Vagina (tissue), 2 donors: ENCODE results near the gene OR4F15. TPM values are rescaled to one million over a fixed set of nuclear protein-coding genes. Genes with fewer than 3 reads are reported as not detected.

ENCODE experiments used
- DNase-seq, 2 donors: peaks; one replicate each; pipeline ENCODE4 v3.0.0-alpha.2; 2017; ENCODE audit errors: extremely low spot score in 2 of 2
- H3K27ac ChIP-seq: fragments of 200-600 bp; sonication (generic); one replicate; pipeline ENCODE4 v1.5.1; 2019
- H3K27me3 ChIP-seq: fragments of 200-600 bp; sonication (generic); one replicate; pipeline ENCODE4 v1.5.1; 2019
- H3K36me3 ChIP-seq, 2 donors: fragments of 200-600 bp; sonication (generic); one replicate each; pipeline ENCODE4 v1.5.1; 2017 to 2019
- H3K4me1 ChIP-seq: fragments of 200-600 bp; sonication (generic); one replicate; pipeline ENCODE4 v1.5.1; 2019
- H3K4me3 ChIP-seq, 2 donors: fragments of 200-600 bp; sonication (generic); 1 replicate in 1 of 2; 2 replicates in 1 of 2; pipeline ENCODE4 v1.5.1; 2016 to 2019
- H3K9me3 ChIP-seq: fragments of 200-600 bp; sonication (generic); one replicate; pipeline ENCODE4 v1.5.1; 2019
- CTCF ChIP-seq, 3 experiments: fragments of 450-650 bp in 2 of 3; fragments of 200-600 bp in 1 of 3; sonication (generic) in 1 of 3; IDR thresholded peaks; one replicate each; pipeline ENCODE4 v1.5.1; 2017 to 2019; ENCODE audit warnings: antibody characterized with exemption in 3 of 3, mild to moderate bottlenecking in 2 of 3, moderate library complexity in 2 of 3
- POLR2A ChIP-seq, 2 donors: fragments of 450-650 bp; IDR thresholded peaks; one replicate each; pipeline ENCODE4 v1.6.1; 2017; ENCODE audit warnings: antibody characterized with exemption in 2 of 2, mild to moderate bottlenecking in 2 of 2, moderate library complexity in 2 of 2
- POLR2AphosphoS5 ChIP-seq, 2 donors: sonication (generic); formaldehyde crosslinking; IDR thresholded peaks; one replicate each; pipeline ENCODE4 v1.9.0; 2017; ENCODE audit warnings: antibody characterized with exemption in 2 of 2, mild to moderate bottlenecking in 2 of 2, low read depth in 1 of 2; ENCODE audit not compliant: insufficient read depth in 1 of 2
- intact Hi-C: fragments of 100-400 bp; cut with DNase I; formaldehyde crosslinking; loops from one replicate; pipeline ENCODE4 v1.15.1; 2023
- total RNA-seq: library from RNA; depleted of rRNA; stranded (reverse); fragments of >200 nt; gene quantifications from one replicate; pipeline ENCODE4 v1.2.3, GENCODE V29; 2016

OR4F15 gene
- total RNA-seq, 1 donor from 2014 or later, result not detected

- intact Hi-C loops, result no loop called here
- no peak overlapping the region for H3K4me3 ChIP-seq
- no peak overlapping the region for H3K27ac ChIP-seq
- H3K36me3 ChIP-seq, result no peaks in the 10 kb centered on the region
- H3K9me3 ChIP-seq, result no peaks in the 10 kb centered on the region
- DNase-seq, result no peak
- TF ChIP-seq POLR2AphosphoS5 (IDR thresholded peaks at IDR 0.05; ENCODE audit: insufficient read depth in 1 of 2, low read depth in 1 of 2) (no peak), POLR2A (IDR thresholded peaks at IDR 0.05) (no peak), CTCF (IDR thresholded peaks at IDR 0.05) (no peak)
- no peaks in the 10 kb centered on the region for H3K4me1 ChIP-seq
- H3K27me3 ChIP-seq, result no peaks in the 10 kb centered on the region
Measured at GRCh38 chr15:101803676-101804075, 8.3 kb upstream of the OR4F15 start.

- Histone ChIP-seq H3K4me3 (no peak overlapping the region), H3K4me1 (no peaks in the 10 kb centered on the region), H3K9me3 (no peaks in the 10 kb centered on the region), H3K36me3 (no peaks in the 10 kb centered on the region), H3K27me3 (no peaks in the 10 kb centered on the region), H3K27ac (no peak overlapping the region)
- TF ChIP-seq POLR2AphosphoS5 (IDR thresholded peaks at IDR 0.05; ENCODE audit: insufficient read depth in 1 of 2, low read depth in 1 of 2) (no peak), POLR2A (IDR thresholded peaks at IDR 0.05) (no peak), CTCF (IDR thresholded peaks at IDR 0.05) (no peak)
- no peak for DNase-seq
- intact Hi-C loops, result no loop called here
Measured at GRCh38 chr15:101804375-101804774, 7.6 kb upstream of the OR4F15 start.

- Histone ChIP-seq H3K27ac (no peak overlapping the region), H3K4me1 (no peaks in the 10 kb centered on the region), H3K4me3 (no peak overlapping the region), H3K27me3 (no peaks in the 10 kb centered on the region), H3K36me3 (no peaks in the 10 kb centered on the region), H3K9me3 (no peaks in the 10 kb centered on the region)
- DNase-seq, result no peak
- intact Hi-C loops, result no loop called here
- no peak for TF ChIP-seq POLR2A (IDR thresholded peaks at IDR 0.05)
- TF ChIP-seq POLR2AphosphoS5 (IDR thresholded peaks at IDR 0.05; ENCODE audit: insufficient read depth in 1 of 2, low read depth in 1 of 2), result no peak
- no peak for TF ChIP-seq CTCF (IDR thresholded peaks at IDR 0.05)
Measured at GRCh38 chr15:101804941-101805340, 7.1 kb upstream of the OR4F15 start.

GRCh38 chr15:101805605-101806345 lies 6.2 kb upstream of the OR4F15 start:
- DNase-seq, result no peak
- Histone ChIP-seq H3K4me1 (no peaks in the 10 kb centered on the region), H3K27ac (no peak overlapping the region), H3K36me3 (no peaks in the 10 kb centered on the region), H3K4me3 (no peak overlapping the region), H3K27me3 (no peaks in the 10 kb centered on the region), H3K9me3 (no peaks in the 10 kb centered on the region)
- TF ChIP-seq POLR2A (IDR thresholded peaks at IDR 0.05), result no peak
- no peak for TF ChIP-seq CTCF (IDR thresholded peaks at IDR 0.05)
- intact Hi-C loops, result no loop called here

- Histone ChIP-seq H3K36me3 (no peaks in the 10 kb centered on the region), H3K4me1 (no peaks in the 10 kb centered on the region), H3K27ac (no peak overlapping the region), H3K4me3 (no peak overlapping the region), H3K27me3 (no peaks in the 10 kb centered on the region), H3K9me3 (no peaks in the 10 kb centered on the region)
- TF ChIP-seq POLR2A (IDR thresholded peaks at IDR 0.05) (no peak), POLR2AphosphoS5 (IDR thresholded peaks at IDR 0.05; ENCODE audit: insufficient read depth in 1 of 2, low read depth in 1 of 2) (no peak), CTCF (IDR thresholded peaks at IDR 0.05) (no peak)
- DNase-seq, result no peak
- intact Hi-C loops, result no loop called here
Measured at GRCh38 chr15:101807345-101807945, 4.6 kb upstream of the OR4F15 start.
